Astrocyte (in vitro differentiated cells and primary cell): ENCODE measurements around the gene HMCN2. TPM values are rescaled to one million over a fixed set of nuclear protein-coding genes. Genes with fewer than 3 reads are reported as not detected.

Experiments
- DNase-seq: peaks from one replicate; pipeline ENCODE4 v3.0.0-alpha.2; 2010; ENCODE audit warnings: low read depth
- FAIRE-seq: peaks from 2 replicates; lab custom pipeline; 2011; peaks lifted over from hg19 to GRCh38; lab: Jason Lieb, UNC
- H2AFZ ChIP-seq: 2 replicates; pipeline ENCODE4 v1.6.0; 2012; ENCODE audit warnings: low read depth, low read length, inconsistent platforms
- H3K27ac ChIP-seq: 2 replicates; pipeline ENCODE4 v1.5.1; 2011; ENCODE audit warnings: low read depth, low read length, inconsistent platforms
- H3K27me3 ChIP-seq: 2 replicates; pipeline ENCODE4 v1.6.0; 2011; ENCODE audit warnings: low read length, inconsistent platforms; ENCODE audit not compliant: insufficient read depth
- H3K36me3 ChIP-seq: 2 replicates; pipeline ENCODE4 v1.5.1; 2011; ENCODE audit warnings: low read length, inconsistent platforms; ENCODE audit not compliant: insufficient read depth
- H3K4me1 ChIP-seq: 2 replicates; pipeline ENCODE4 v1.5.1; 2011; ENCODE audit warnings: low read length, inconsistent platforms; ENCODE audit not compliant: insufficient read depth
- H3K4me2 ChIP-seq: 2 replicates; pipeline ENCODE4 v1.6.0; 2012; ENCODE audit warnings: low read length, inconsistent platforms
- H3K4me3 ChIP-seq: 2 replicates; pipeline ENCODE4 v1.5.1; 2011; ENCODE audit warnings: low read depth, mild to moderate bottlenecking, low read length, inconsistent platforms; ENCODE audit not compliant: insufficient read depth
- H3K79me2 ChIP-seq: 2 replicates; pipeline ENCODE4 v1.6.0; 2012; ENCODE audit warnings: mild to moderate bottlenecking, low read length, inconsistent platforms; ENCODE audit not compliant: insufficient read depth
- H3K9ac ChIP-seq: 2 replicates; pipeline ENCODE4 v1.6.0; 2012; ENCODE audit warnings: mild to moderate bottlenecking, low read length, inconsistent platforms
- H3K9me3 ChIP-seq: 2 replicates; pipeline ENCODE4 v1.5.1; 2012; ENCODE audit warnings: low read depth, mild to moderate bottlenecking, low read length, inconsistent platforms; ENCODE audit not compliant: insufficient read depth
- H4K20me1 ChIP-seq: 2 replicates; pipeline ENCODE4 v1.6.0; 2012; ENCODE audit warnings: low read length, inconsistent platforms; ENCODE audit not compliant: insufficient read depth
- H3K27ac Mint-ChIP-seq: one replicate; pipeline ENCODE4 v1.8.0; 2021; ENCODE audit warnings: mild to moderate bottlenecking, mixed read lengths; ENCODE audit not compliant: unreplicated experiment
- H3K27me3 Mint-ChIP-seq: one replicate; pipeline ENCODE4 v1.8.0; 2021; ENCODE audit warnings: low read depth, mixed read lengths; ENCODE audit not compliant: unreplicated experiment
- H3K36me3 Mint-ChIP-seq: one replicate; pipeline ENCODE4 v1.8.0; 2021; ENCODE audit warnings: low read depth, mixed read lengths; ENCODE audit not compliant: unreplicated experiment
- H3K4me1 Mint-ChIP-seq: one replicate; pipeline ENCODE4 v1.8.0; 2021; ENCODE audit warnings: low read depth, mixed read lengths; ENCODE audit not compliant: unreplicated experiment
- H3K4me3 Mint-ChIP-seq: one replicate; pipeline ENCODE4 v1.8.0; 2021; ENCODE audit warnings: mild to moderate bottlenecking, moderate library complexity, mixed read lengths; ENCODE audit not compliant: unreplicated experiment
- H3K9me3 Mint-ChIP-seq: one replicate; pipeline ENCODE4 v1.8.0; 2021; ENCODE audit warnings: mild to moderate bottlenecking, mixed read lengths; ENCODE audit not compliant: unreplicated experiment
- EZH2 ChIP-seq: IDR thresholded peaks from 2 replicates; pipeline ENCODE4 v1.6.1; 2012; ENCODE audit warnings: mild to moderate bottlenecking, low read length, inconsistent platforms; ENCODE audit not compliant: insufficient read depth
- total RNA-seq: library from RNA; stranded (reverse); gene quantifications from 2 replicates; pipeline ENCODE4 v1.2.1, GENCODE V29; 2021
- TF ChIP-seq, protein P1 (sequence below): IDR thresholded peaks from 2 replicates; pipeline ENCODE4 v1.5.1; 2011; ENCODE audit warnings: low read depth, mild to moderate bottlenecking, inconsistent platforms, low read length, moderate library complexity; ENCODE audit not compliant: insufficient read depth

HMCN2 gene
- total RNA-seq, 1 donor from 2014 or later = 1.6 TPM

GRCh38 chr9:130477564-130477963 lies 212.0 kb downstream of the HMCN2 start:
- H3K36me3 Mint-ChIP-seq = peaks cover 10% of the 10 kb centered on the region
- Histone ChIP-seq H3K4me3 (no peak overlapping the region), H4K20me1 (no peaks in the 10 kb centered on the region), H3K27ac (no peak overlapping the region), H3K9ac (no peak overlapping the region), H3K9me3 (no peaks in the 10 kb centered on the region), H3K79me2 (no peaks in the 10 kb centered on the region), H3K27me3 (peaks cover 36% of the 10 kb centered on the region), H3K36me3 (no peaks in the 10 kb centered on the region), H3K4me2 (no peak overlapping the region), H3K4me1 (no peaks in the 10 kb centered on the region), H2AFZ (no peak overlapping the region)
- H3K4me3 Mint-ChIP-seq = no peak overlapping the region
- peaks cover 6% of the 10 kb centered on the region for H3K27me3 Mint-ChIP-seq
- H3K9me3 Mint-ChIP-seq = no peaks in the 10 kb centered on the region
- H3K27ac Mint-ChIP-seq = no peak overlapping the region
- TF ChIP-seq, protein P1, sequence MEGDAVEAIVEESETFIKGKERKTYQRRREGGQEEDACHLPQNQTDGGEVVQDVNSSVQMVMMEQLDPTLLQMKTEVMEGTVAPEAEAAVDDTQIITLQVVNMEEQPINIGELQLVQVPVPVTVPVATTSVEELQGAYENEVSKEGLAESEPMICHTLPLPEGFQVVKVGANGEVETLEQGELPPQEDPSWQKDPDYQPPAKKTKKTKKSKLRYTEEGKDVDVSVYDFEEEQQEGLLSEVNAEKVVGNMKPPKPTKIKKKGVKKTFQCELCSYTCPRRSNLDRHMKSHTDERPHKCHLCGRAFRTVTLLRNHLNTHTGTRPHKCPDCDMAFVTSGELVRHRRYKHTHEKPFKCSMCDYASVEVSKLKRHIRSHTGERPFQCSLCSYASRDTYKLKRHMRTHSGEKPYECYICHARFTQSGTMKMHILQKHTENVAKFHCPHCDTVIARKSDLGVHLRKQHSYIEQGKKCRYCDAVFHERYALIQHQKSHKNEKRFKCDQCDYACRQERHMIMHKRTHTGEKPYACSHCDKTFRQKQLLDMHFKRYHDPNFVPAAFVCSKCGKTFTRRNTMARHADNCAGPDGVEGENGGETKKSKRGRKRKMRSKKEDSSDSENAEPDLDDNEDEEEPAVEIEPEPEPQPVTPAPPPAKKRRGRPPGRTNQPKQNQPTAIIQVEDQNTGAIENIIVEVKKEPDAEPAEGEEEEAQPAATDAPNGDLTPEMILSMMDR = no peak
- TF ChIP-seq EZH2 = no peak
- peaks cover 2% of the 10 kb centered on the region for H3K4me1 Mint-ChIP-seq
- no peak for FAIRE-seq
- no peak for DNase-seq

DNA sequence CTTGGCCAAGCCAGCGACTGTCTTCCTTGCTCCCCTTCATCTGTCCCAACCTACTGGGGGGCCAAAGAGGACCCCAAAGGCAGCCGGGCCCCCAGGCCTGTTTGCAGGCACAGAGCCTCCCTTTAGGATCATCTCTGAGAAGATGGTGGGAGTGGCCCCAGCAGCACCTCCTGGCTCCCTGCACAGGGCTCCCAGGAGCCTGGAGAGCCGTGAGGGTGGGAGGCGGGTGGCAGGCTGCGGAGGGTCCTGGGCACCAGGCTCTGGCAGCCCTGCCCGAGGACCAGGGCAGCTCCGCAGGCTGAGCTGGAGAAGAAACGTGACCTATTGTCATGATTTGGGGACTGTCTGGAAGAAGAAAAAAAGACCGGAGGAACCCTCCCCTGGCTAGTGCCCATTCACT lies 212.6 kb downstream of the HMCN2 start:
- Histone ChIP-seq H3K27me3 (peaks cover 37% of the 10 kb centered on the region), H3K36me3 (no peaks in the 10 kb centered on the region), H3K27ac (no peak overlapping the region), H3K4me1 (no peaks in the 10 kb centered on the region), H3K9ac (no peak overlapping the region), H3K79me2 (no peaks in the 10 kb centered on the region), H3K4me3 (no peak overlapping the region), H3K9me3 (no peaks in the 10 kb centered on the region), H2AFZ (no peak overlapping the region), H4K20me1 (no peaks in the 10 kb centered on the region), H3K4me2 (no peak overlapping the region)
- Mint-ChIP-seq H3K4me1 (peaks cover 5% of the 10 kb centered on the region), H3K9me3 (no peaks in the 10 kb centered on the region), H3K27me3 (peaks cover 8% of the 10 kb centered on the region), H3K4me3 (no peak overlapping the region), H3K36me3 (peaks cover 13% of the 10 kb centered on the region), H3K27ac (no peak overlapping the region)
- no peak for FAIRE-seq
- DNase-seq = no peak
- no peak for TF ChIP-seq EZH2
- TF ChIP-seq, protein P1 = no peak

- peaks cover 37% of the 10 kb centered on the region for H3K27me3 ChIP-seq
- H3K9ac ChIP-seq = no peak overlapping the region
- no peaks in the 10 kb centered on the region for H3K79me2 ChIP-seq
- Mint-ChIP-seq H3K4me1 (peaks cover 5% of the 10 kb centered on the region), H3K36me3 (peaks cover 13% of the 10 kb centered on the region), H3K9me3 (no peaks in the 10 kb centered on the region), H3K4me3 (no peak overlapping the region), H3K27ac (no peak overlapping the region), H3K27me3 (peaks cover 9% of the 10 kb centered on the region)
- TF ChIP-seq, protein P1 = no peak
- no peak for TF ChIP-seq EZH2
- no peak overlapping the region for H2AFZ ChIP-seq
- no peaks in the 10 kb centered on the region for H3K9me3 ChIP-seq
- FAIRE-seq (no peak), DNase-seq (no peak)
- H3K4me2 ChIP-seq = no peak overlapping the region
- no peak overlapping the region for H3K4me3 ChIP-seq
- H3K27ac ChIP-seq = no peak overlapping the region
- no peaks in the 10 kb centered on the region for H3K36me3 ChIP-seq
- no peaks in the 10 kb centered on the region for H3K4me1 ChIP-seq
- H4K20me1 ChIP-seq = no peaks in the 10 kb centered on the region
These were observed 213.4 kb downstream of the HMCN2 start for GRCh38 chr9:130478736-130479575.
